ENCODE results near the gene ZSCAN2. TPM values are rescaled to one million over a fixed set of nuclear protein-coding genes. Genes with fewer than 3 reads are reported as not detected.

Gene ZSCAN2
- total and polyA plus RNA-seq, 2 of the 4 experiments (the other 2 are of a cell fraction), result 10.4 to 18.3 TPM

DNA sequence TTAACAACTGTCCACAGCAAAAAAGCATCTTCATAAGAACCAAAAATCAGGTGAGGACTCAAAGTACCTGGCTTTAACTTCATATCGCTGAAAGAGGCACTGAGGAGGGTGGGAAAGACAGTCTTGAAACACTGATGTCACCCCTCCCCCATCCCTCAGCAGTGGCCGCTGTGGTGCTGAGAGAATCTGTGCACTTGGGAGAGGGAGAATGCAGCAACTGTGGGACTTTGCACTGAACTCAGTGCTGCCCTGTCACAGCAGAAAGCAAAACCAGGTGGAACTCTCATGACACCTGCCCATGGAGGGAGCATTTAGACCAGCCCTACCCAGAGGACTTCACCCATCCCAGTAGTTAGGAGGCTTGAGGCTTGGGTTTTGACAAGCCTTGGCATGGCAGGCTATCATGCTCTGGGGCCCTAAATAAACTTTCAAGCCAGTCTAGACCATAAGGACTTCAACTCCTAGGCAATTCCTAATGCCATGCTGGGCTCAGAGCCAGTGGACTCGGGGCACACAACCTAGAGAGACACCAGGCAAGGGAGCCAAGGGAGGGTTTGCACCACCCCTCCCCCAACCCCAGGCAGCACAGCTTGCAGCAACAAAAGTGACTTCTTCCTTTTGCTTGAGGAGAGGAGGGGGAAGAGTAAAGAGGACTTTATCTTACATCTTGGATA is 6.1 kb upstream of the ZSCAN2 start:
- Histone ChIP-seq H3K4me3 (ENCODE audit: insufficient read depth, low read depth, low read length) (no peak overlapping the region), H4K5ac (ENCODE audit: low read depth, low read length) (no peak overlapping the region), H3K27me3 (ENCODE audit: control insufficient read depth, insufficient read depth, low read length) (peaks cover 11% of the 10 kb centered on the region), H2AK9ac (replicated peaks; ENCODE audit: low read depth, low read length, poor library complexity) (no peak overlapping the region), H4K20me1 (ENCODE audit: insufficient read depth, low read length) (no peaks in the 10 kb centered on the region), H3K4me1 (ENCODE audit: control insufficient read depth, insufficient read depth, low read length) (no peaks in the 10 kb centered on the region), H3K56ac (ENCODE audit: extremely low read depth, insufficient read depth, low read length) (no peak overlapping the region), H2BK120ac (ENCODE audit: low read depth, low read length) (no peak overlapping the region), H3K9me3 (ENCODE audit: control insufficient read depth, insufficient read depth, low read length) (peaks cover 3% of the 10 kb centered on the region; the same call in 1 of the 2 replicates), H4K91ac (ENCODE audit: insufficient read depth, low read depth, low read length) (no peak overlapping the region), H4K8ac (ENCODE audit: low read depth in 2 of 2, low read length in 2 of 2) (no peak overlapping the region), H3K9ac (ENCODE audit: low read depth, low read length) (no peak overlapping the region), H2BK5ac (ENCODE audit: low read depth, low read length, poor library complexity, severe bottlenecking) (no peak overlapping the region), H2BK20ac (ENCODE audit: low read depth, low read length) (no peak overlapping the region), H3K23ac (ENCODE audit: low read depth, low read length) (no peak overlapping the region), H2BK15ac (ENCODE audit: low read depth, low read length) (no peak overlapping the region), H3K18ac (ENCODE audit: low read depth, low read length) (no peak overlapping the region), H2AK5ac (ENCODE audit: low read depth, low read length) (no peak overlapping the region), H3K36me3 (ENCODE audit: control insufficient read depth, insufficient read depth, low read length) (no peaks in the 10 kb centered on the region), H3K79me1 (ENCODE audit: low read depth in 1 of 2, low read length in 2 of 2) (0 out of 4 replicates have a peak, but pooled peaks cover 0 to under 1% of the 10 kb centered on the region in 2 experiments), H3K27ac (ENCODE audit: insufficient read depth, low read length) (no peak overlapping the region), H3K9me1 (ENCODE audit: insufficient read depth, low read length) (no peaks in the 10 kb centered on the region; the same call in 1 of the 2 replicates), H3K14ac (replicated peaks; ENCODE audit: low read depth, low read length) (no peak overlapping the region), H3K4ac (ENCODE audit: low read depth, low read length) (no peak overlapping the region), H2AFZ (replicated peaks; ENCODE audit: low read length, poor library complexity) (peak overlapping the region; percentile 51), H3K4me2 (ENCODE audit: low read depth, low read length) (no peak overlapping the region)
- dilution Hi-C loops (cut with HindIII; ENCODE audit: low sequenced_read_pairs, unreplicated experiment), result no loop called here
- in situ Hi-C loops (cut with MboI; ENCODE audit: low sequenced_read_pairs), result no loop called here
- ATAC-seq (ENCODE audit: low read depth) (no peak), DNase-seq (no peak)
- BruUV-seq (replicated peaks), result no TSS peak
- ChIA-PET POLR2A (ENCODE audit: unreplicated experiment) (no interaction called here), CTCF (no interaction called here)
- intact Hi-C loops (cut with micrococcal nuclease), result no loop called here
- WGBS, 2 experiments (ENCODE audit: extremely low coverage in 2 of 2, insufficient read length in 1 of 2), result no CpG with 5 or more reads among the region's 3 CpGs
- TF ChIP-seq, protein P1, sequence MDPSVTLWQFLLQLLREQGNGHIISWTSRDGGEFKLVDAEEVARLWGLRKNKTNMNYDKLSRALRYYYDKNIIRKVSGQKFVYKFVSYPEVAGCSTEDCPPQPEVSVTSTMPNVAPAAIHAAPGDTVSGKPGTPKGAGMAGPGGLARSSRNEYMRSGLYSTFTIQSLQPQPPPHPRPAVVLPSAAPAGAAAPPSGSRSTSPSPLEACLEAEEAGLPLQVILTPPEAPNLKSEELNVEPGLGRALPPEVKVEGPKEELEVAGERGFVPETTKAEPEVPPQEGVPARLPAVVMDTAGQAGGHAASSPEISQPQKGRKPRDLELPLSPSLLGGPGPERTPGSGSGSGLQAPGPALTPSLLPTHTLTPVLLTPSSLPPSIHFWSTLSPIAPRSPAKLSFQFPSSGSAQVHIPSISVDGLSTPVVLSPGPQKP (IDR thresholded peaks at IDR 0.05; ENCODE audit: borderline replicate concordance, low read depth, low read length), result no peak
- no peak for TF ChIP-seq MXI1 (IDR thresholded peaks at IDR 0.05; ENCODE audit: borderline replicate concordance, low read depth, low read length)
- TF ChIP-seq POLR2A (IDR thresholded peaks at IDR 0.05; ENCODE audit: low read depth, low read length), result no peak
- TF ChIP-seq, protein P2, sequence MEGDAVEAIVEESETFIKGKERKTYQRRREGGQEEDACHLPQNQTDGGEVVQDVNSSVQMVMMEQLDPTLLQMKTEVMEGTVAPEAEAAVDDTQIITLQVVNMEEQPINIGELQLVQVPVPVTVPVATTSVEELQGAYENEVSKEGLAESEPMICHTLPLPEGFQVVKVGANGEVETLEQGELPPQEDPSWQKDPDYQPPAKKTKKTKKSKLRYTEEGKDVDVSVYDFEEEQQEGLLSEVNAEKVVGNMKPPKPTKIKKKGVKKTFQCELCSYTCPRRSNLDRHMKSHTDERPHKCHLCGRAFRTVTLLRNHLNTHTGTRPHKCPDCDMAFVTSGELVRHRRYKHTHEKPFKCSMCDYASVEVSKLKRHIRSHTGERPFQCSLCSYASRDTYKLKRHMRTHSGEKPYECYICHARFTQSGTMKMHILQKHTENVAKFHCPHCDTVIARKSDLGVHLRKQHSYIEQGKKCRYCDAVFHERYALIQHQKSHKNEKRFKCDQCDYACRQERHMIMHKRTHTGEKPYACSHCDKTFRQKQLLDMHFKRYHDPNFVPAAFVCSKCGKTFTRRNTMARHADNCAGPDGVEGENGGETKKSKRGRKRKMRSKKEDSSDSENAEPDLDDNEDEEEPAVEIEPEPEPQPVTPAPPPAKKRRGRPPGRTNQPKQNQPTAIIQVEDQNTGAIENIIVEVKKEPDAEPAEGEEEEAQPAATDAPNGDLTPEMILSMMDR (conservative IDR thresholded peaks at IDR 0.05; ENCODE audit: low read depth, low read length), result no peak
- no peak for TF ChIP-seq RAD21 (IDR thresholded peaks at IDR 0.05; ENCODE audit: low read length)
- TF ChIP-seq CHD1 (IDR thresholded peaks at IDR 0.05; ENCODE audit: low read depth, low read length), result no peak
- TF ChIP-seq CEBPB (IDR thresholded peaks at IDR 0.05; ENCODE audit: low read depth, low read length), result no peak
- TF ChIP-seq MAZ (IDR thresholded peaks at IDR 0.05; ENCODE audit: borderline replicate concordance, low read depth, low read length), result no peak
- no peak for TF ChIP-seq RCOR1 (IDR thresholded peaks at IDR 0.05; ENCODE audit: insufficient replicate concordance, low read length)
- TF ChIP-seq NFE2L2 (IDR thresholded peaks at IDR 0.05; ENCODE audit: low read depth, low read length), result no peak
- TF ChIP-seq FOS (IDR thresholded peaks at IDR 0.05; ENCODE audit: low read depth, low read length), result no peak

All from IMR-90 (cell line).